Urinary bladder (tissue), 4 donors: Measurements from ENCODE around the gene TMEM101. TPM values are rescaled to one million over a fixed set of nuclear protein-coding genes. Genes with fewer than 3 reads are reported as not detected.
"Not testable (repeated sequence)": the region's sequence is repeated elsewhere in the genome, so short reads cannot be mapped to it uniquely, and the experiment has no call there.

ENCODE experiments used
- DNase-seq: peaks from one replicate; pipeline ENCODE4 v3.0.0-alpha.2; 2015; ENCODE audit errors: extremely low spot score
- H3K27ac ChIP-seq: one replicate; pipeline ENCODE4 v1.5.1; 2013; ENCODE audit warnings: low read depth, mild to moderate bottlenecking, moderate library complexity
- H3K36me3 ChIP-seq: one replicate; pipeline ENCODE4 v1.6.1; 2013; ENCODE audit warnings: mild to moderate bottlenecking, moderate library complexity; ENCODE audit not compliant: insufficient read depth
- H3K4me1 ChIP-seq: one replicate; pipeline ENCODE4 v1.6.1; 2013; ENCODE audit warnings: mild to moderate bottlenecking, moderate library complexity; ENCODE audit not compliant: insufficient read depth
- H3K4me3 ChIP-seq: one replicate; pipeline ENCODE4 v1.5.1; 2013; ENCODE audit warnings: low read depth, low read length
- WGBS: extraction: QIAGEN DNeasy Blood & Tissue Kit; methylation state at CpG from one replicate; pipeline ENCODE4 v1.1.7; 2013; 5-methylcytosine and 5-hydroxymethylcytosine counted together
- polyA plus RNA-seq: library from polyadenylated mRNA; stranded (reverse); fragments of 200-250 nt; gene quantifications from one replicate; pipeline ENCODE4 v1.2.3, GENCODE V29; 2013
- total RNA-seq: library from RNA; depleted of rRNA; stranded (reverse); fragments of >200 nt; gene quantifications from one replicate; pipeline ENCODE4 v1.2.3, GENCODE V29; 2014
- donor health status: healthy with polysubstance abuse.
- donor health status: healthy.

The TMEM101 gene
- total and polyA plus RNA-seq, 2 donors: 39.0 to 39.7 TPM

GRCh38 chr17:44001461-44001920, 13.3 kb downstream of the TMEM101 start:
- Histone ChIP-seq H3K4me1 (no peaks in the 10 kb centered on the region), H3K36me3 (no peaks in the 10 kb centered on the region), H3K27ac (no peak overlapping the region), H3K4me3 (no peak overlapping the region)
- 79% methylated on average over 2 of the region's 2 CpGs for WGBS
- no peak for DNase-seq

- no peak overlapping the region for H3K27ac ChIP-seq
- no peak for DNase-seq
- H3K4me1 ChIP-seq: no peaks in the 10 kb centered on the region
- no peak overlapping the region for H3K4me3 ChIP-seq
- no peaks in the 10 kb centered on the region for H3K36me3 ChIP-seq
- 72% methylated on average over 6 of the region's 6 CpGs for WGBS
Observed at GRCh38 chr17:44000871-44001460, 13.8 kb downstream of the TMEM101 start.

GRCh38 chr17:44000141-44000860, 14.5 kb downstream of the TMEM101 start:
- DNase-seq: no peak
- 91% methylated on average over 12 of the region's 12 CpGs for WGBS
- H3K4me3 ChIP-seq: no peak overlapping the region
- H3K27ac ChIP-seq: no peak overlapping the region
- no peaks in the 10 kb centered on the region for H3K36me3 ChIP-seq
- H3K4me1 ChIP-seq: no peaks in the 10 kb centered on the region

- 76% methylated on average over 4 of the region's 4 CpGs for WGBS
- no peaks in the 10 kb centered on the region for H3K36me3 ChIP-seq
- DNase-seq: no peak
- no peak overlapping the region for H3K4me3 ChIP-seq
- H3K27ac ChIP-seq: no peak overlapping the region
- no peaks in the 10 kb centered on the region for H3K4me1 ChIP-seq
Observed at GRCh38 chr17:43999024-43999423, 15.7 kb downstream of the TMEM101 start.

GRCh38 chr17:43998552-43998951, 16.2 kb downstream of the TMEM101 start:
- H3K27ac ChIP-seq: no peak overlapping the region
- 76% methylated on average over 3 of the region's 3 CpGs for WGBS
- H3K36me3 ChIP-seq: no peaks in the 10 kb centered on the region
- no peaks in the 10 kb centered on the region for H3K4me1 ChIP-seq
- H3K4me3 ChIP-seq: no peak overlapping the region
- no peak for DNase-seq

- not testable (repeated sequence) for H3K4me3 ChIP-seq, DNase-seq, H3K27ac ChIP-seq, H3K4me1 ChIP-seq, H3K36me3 ChIP-seq
- 88% methylated on average over 5 of the region's 5 CpGs for WGBS
Observed at GRCh38 chr17:43997180-43997579, 17.6 kb downstream of the TMEM101 start.

GRCh38 chr17:43995150-43995471, 19.7 kb downstream of the TMEM101 start:
- Histone ChIP-seq H3K36me3 (no peaks in the 10 kb centered on the region), H3K27ac (no peak overlapping the region), H3K4me1 (no peaks in the 10 kb centered on the region), H3K4me3 (no peak overlapping the region)
- DNase-seq: no peak
- 20% methylated on average over 12 of the region's 12 CpGs for WGBS

- DNase-seq: no peak
- H3K36me3 ChIP-seq: no peaks in the 10 kb centered on the region
- no peaks in the 10 kb centered on the region for H3K4me1 ChIP-seq
- H3K27ac ChIP-seq: no peak overlapping the region
- no peak overlapping the region for H3K4me3 ChIP-seq
- 5% methylated on average over 52 of the region's 52 CpGs for WGBS
Observed at GRCh38 chr17:43994272-43995149, 20.3 kb downstream of the TMEM101 start.

- 93% methylated on average over 14 of the region's 14 CpGs for WGBS
- no peaks in the 10 kb centered on the region for H3K36me3 ChIP-seq
- DNase-seq: no peak
Observed at GRCh38 chr17:43992641-43993040, 22.1 kb downstream of the TMEM101 start.

GRCh38 chr17:43988301-43988700, 26.5 kb downstream of the TMEM101 start:
- Histone ChIP-seq H3K36me3 (no peaks in the 10 kb centered on the region), H3K27ac (no peak overlapping the region), H3K4me1 (peaks cover 2% of the 10 kb centered on the region), H3K4me3 (no peak overlapping the region)
- WGBS: 52% methylated on average over 9 of the region's 9 CpGs
- no peak for DNase-seq

More at GRCh38 chr17:43992641-43993040, 22.1 kb downstream of the TMEM101 start:
- H3K4me3 ChIP-seq: no peak overlapping the region
- no peak overlapping the region for H3K27ac ChIP-seq
- no peaks in the 10 kb centered on the region for H3K4me1 ChIP-seq

- no peak overlapping the region for H3K4me3 ChIP-seq
- peaks cover 2% of the 10 kb centered on the region for H3K4me1 ChIP-seq
- H3K36me3 ChIP-seq: no peaks in the 10 kb centered on the region
- WGBS: 60% methylated on average over 12 of the region's 12 CpGs
- DNase-seq: no peak
- no peak overlapping the region for H3K27ac ChIP-seq
Observed at GRCh38 chr17:43987131-43988021, 27.4 kb downstream of the TMEM101 start.

GRCh38 chr17:43986225-43986981, 28.4 kb downstream of the TMEM101 start:
- WGBS: 80% methylated on average over 7 of the region's 7 CpGs
- Histone ChIP-seq H3K4me3 (no peak overlapping the region), H3K4me1 (peaks cover 2% of the 10 kb centered on the region), H3K36me3 (no peaks in the 10 kb centered on the region), H3K27ac (no peak overlapping the region)
- no peak for DNase-seq
